Measurements from ENCODE around the gene RBM20. TPM values are rescaled to one million over a fixed set of nuclear protein-coding genes. Genes with fewer than 3 reads are reported as not detected.

Gene RBM20
- total RNA-seq, 1 experiment from 2014 or later, result 0.10 TPM

- H3K9me3 ChIP-seq (ENCODE audit: control insufficient read depth, insufficient read depth, low read depth, low read length), result no peaks in the 10 kb centered on the region
- no peaks in the 10 kb centered on the region for H3K36me3 ChIP-seq (ENCODE audit: control insufficient read depth, insufficient read depth, low read length)
- ATAC-seq, result no peak
- BruUV-seq (replicated peaks), result no TSS peak
- intact Hi-C loops (cut with micrococcal nuclease; ENCODE audit: unreplicated experiment) (no loop called here), in situ Hi-C loops (cut with HindIII; ENCODE audit: low pct_unique_long_range_greater_than_20kb, low sequenced_read_pairs) (no loop called here)
- no peak overlapping the region for H3K27ac ChIP-seq (ENCODE audit: low read length)
- DNase-seq (ENCODE audit: low read depth, low spot score), result no peak
- H3K27me3 ChIP-seq (ENCODE audit: control insufficient read depth, insufficient read depth, low read length), result peaks cover 3% of the 10 kb centered on the region; the same call in 1 of the 2 replicates
- ChIA-PET CTCF (no interaction called here), POLR2A (no interaction called here)
- TF ChIP-seq REST (IDR thresholded peaks at IDR 0.05; ENCODE audit: insufficient read depth in 1 of 2, low read depth in 2 of 2, low read length in 1 of 2), result no peak
- no peak for TF ChIP-seq POLR2AphosphoS5 (IDR thresholded peaks at IDR 0.05; ENCODE audit: low read depth, low read length)
- no peak for TF ChIP-seq CTCF (IDR thresholded peaks at IDR 0.05)
- TF ChIP-seq TCF7L2 (IDR thresholded peaks at IDR 0.05; ENCODE audit: low read depth, low read length), result no peak
- no peak for TF ChIP-seq SIN3A (IDR thresholded peaks at IDR 0.05; ENCODE audit: borderline replicate concordance, insufficient read depth, low read depth, low read length)
- H3K4me3 ChIP-seq (ENCODE audit: low read depth in 2 of 2, low read length in 2 of 2), result no peak overlapping the region
- H3K4me1 ChIP-seq (ENCODE audit: control insufficient read depth, insufficient read depth, low read length), result no peaks in the 10 kb centered on the region
Observed at GRCh38 chr10:110723224-110723891, 79.2 kb downstream of the RBM20 start.

- in situ Hi-C loops (cut with HindIII; ENCODE audit: low pct_unique_long_range_greater_than_20kb, low sequenced_read_pairs), result no loop called here
- CTCF ChIA-PET, result no interaction called here
- POLR2A ChIA-PET, result no interaction called here
- intact Hi-C loops (cut with micrococcal nuclease; ENCODE audit: unreplicated experiment), result no loop called here
- DNase-seq (ENCODE audit: low read depth, low spot score) (no peak), ATAC-seq (no peak)
- Histone ChIP-seq H3K36me3 (ENCODE audit: control insufficient read depth, insufficient read depth, low read length) (no peaks in the 10 kb centered on the region), H3K27ac (ENCODE audit: low read length) (no peak overlapping the region), H3K9me3 (ENCODE audit: control insufficient read depth, insufficient read depth, low read depth, low read length) (no peaks in the 10 kb centered on the region), H3K4me1 (ENCODE audit: control insufficient read depth, insufficient read depth, low read length) (no peaks in the 10 kb centered on the region), H3K4me3 (ENCODE audit: low read depth in 2 of 2, low read length in 2 of 2) (no peak overlapping the region), H3K27me3 (ENCODE audit: control insufficient read depth, insufficient read depth, low read length) (peaks cover 3% of the 10 kb centered on the region; the same call in 1 of the 2 replicates)
- TF ChIP-seq POLR2AphosphoS5 (IDR thresholded peaks at IDR 0.05; ENCODE audit: low read depth, low read length) (no peak), TCF7L2 (IDR thresholded peaks at IDR 0.05; ENCODE audit: low read depth, low read length) (no peak)
- BruUV-seq (replicated peaks), result no TSS peak
Observed at GRCh38 chr10:110724116-110724921, 80.2 kb downstream of the RBM20 start.

- CTCF ChIA-PET, result no interaction called here
- no TSS peak for BruUV-seq (replicated peaks)
- H3K9me3 ChIP-seq (ENCODE audit: control insufficient read depth, insufficient read depth, low read depth, low read length), result no peaks in the 10 kb centered on the region
- H3K36me3 ChIP-seq (ENCODE audit: control insufficient read depth, insufficient read depth, low read length), result no peaks in the 10 kb centered on the region
- H3K27ac ChIP-seq (ENCODE audit: low read length), result no peak overlapping the region
- no peaks in the 10 kb centered on the region for H3K4me1 ChIP-seq (ENCODE audit: control insufficient read depth, insufficient read depth, low read length)
- in situ Hi-C loops (cut with HindIII; ENCODE audit: low pct_unique_long_range_greater_than_20kb, low sequenced_read_pairs), result no loop called here
- H3K4me3 ChIP-seq (ENCODE audit: low read depth in 2 of 2, low read length in 2 of 2), result no peak overlapping the region
- DNase-seq (ENCODE audit: low read depth, low spot score), result no peak
- TF ChIP-seq TCF7L2 (IDR thresholded peaks at IDR 0.05; ENCODE audit: low read depth, low read length) (no peak), REST (IDR thresholded peaks at IDR 0.05; ENCODE audit: insufficient read depth in 1 of 2, low read depth in 2 of 2, low read length in 1 of 2) (no peak), CTCF (IDR thresholded peaks at IDR 0.05) (no peak), SIN3A (IDR thresholded peaks at IDR 0.05; ENCODE audit: borderline replicate concordance, insufficient read depth, low read depth, low read length) (no peak), POLR2AphosphoS5 (IDR thresholded peaks at IDR 0.05; ENCODE audit: low read depth, low read length) (no peak)
- peaks cover 3% of the 10 kb centered on the region; the same call in 1 of the 2 replicates for H3K27me3 ChIP-seq (ENCODE audit: control insufficient read depth, insufficient read depth, low read length)
- intact Hi-C loops (cut with micrococcal nuclease; ENCODE audit: unreplicated experiment), result no loop called here
- ATAC-seq, result no peak
- POLR2A ChIA-PET, result no interaction called here
Observed at GRCh38 chr10:110724937-110725336, 80.8 kb downstream of the RBM20 start.

Data from Panc1 (cell line).